Middle frontal gyrus (tissue), 1 donor: ENCODE results near the gene DRC3.
"Not testable (repeated sequence)": the region's sequence is repeated elsewhere in the genome, so short reads cannot be mapped to it uniquely, and the experiment has no call there.

Experiments
- DNase-seq: peaks from one replicate; pipeline ENCODE4 v3.0.0-alpha.2; 2015; ENCODE audit warnings: low spot score; ENCODE audit errors: extremely low spot score

DRC3 gene

DNA sequence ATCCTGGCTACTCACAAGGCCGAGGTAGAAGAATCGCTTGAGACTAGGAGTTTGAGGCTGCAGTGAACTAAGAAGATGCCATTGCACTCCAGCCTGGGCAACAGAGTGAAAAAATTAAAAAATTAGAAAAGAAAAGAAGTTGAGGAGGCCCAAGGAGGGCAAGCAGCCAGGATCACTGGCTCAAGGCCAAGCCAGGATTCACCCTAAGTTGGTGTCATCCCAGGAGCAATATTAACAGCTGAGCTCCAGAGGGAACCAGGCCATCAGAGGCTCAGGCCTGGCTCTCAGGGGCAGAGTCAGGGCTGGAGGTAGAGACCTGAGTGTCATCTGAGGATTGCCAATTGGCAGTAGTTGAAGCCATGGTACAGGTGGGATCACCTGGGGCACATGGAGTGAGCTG, 20.7 kb downstream of the DRC3 start:
- DNase-seq, result no peak

DNA sequence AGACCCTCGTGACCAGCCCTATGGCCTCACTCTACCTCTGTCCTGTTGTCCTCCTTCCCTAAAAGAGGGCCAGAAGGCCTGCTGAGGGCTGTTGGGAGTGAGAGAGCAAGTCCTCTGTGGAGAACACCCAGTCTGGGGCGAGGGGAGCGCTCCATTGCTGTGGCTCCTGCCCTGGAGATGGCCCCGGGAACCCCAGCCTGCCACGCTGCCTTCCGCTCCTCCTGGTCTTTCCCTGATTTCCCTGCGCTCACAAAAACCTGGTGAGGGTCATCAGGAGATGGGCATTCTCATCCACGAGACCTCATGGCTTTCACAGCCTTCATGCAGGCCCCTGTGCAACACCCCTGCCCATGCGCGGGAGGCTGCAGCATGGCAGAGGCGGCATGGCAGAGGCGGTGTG, 21.2 kb downstream of the DRC3 start:
- DNase-seq, result no peak

DNA sequence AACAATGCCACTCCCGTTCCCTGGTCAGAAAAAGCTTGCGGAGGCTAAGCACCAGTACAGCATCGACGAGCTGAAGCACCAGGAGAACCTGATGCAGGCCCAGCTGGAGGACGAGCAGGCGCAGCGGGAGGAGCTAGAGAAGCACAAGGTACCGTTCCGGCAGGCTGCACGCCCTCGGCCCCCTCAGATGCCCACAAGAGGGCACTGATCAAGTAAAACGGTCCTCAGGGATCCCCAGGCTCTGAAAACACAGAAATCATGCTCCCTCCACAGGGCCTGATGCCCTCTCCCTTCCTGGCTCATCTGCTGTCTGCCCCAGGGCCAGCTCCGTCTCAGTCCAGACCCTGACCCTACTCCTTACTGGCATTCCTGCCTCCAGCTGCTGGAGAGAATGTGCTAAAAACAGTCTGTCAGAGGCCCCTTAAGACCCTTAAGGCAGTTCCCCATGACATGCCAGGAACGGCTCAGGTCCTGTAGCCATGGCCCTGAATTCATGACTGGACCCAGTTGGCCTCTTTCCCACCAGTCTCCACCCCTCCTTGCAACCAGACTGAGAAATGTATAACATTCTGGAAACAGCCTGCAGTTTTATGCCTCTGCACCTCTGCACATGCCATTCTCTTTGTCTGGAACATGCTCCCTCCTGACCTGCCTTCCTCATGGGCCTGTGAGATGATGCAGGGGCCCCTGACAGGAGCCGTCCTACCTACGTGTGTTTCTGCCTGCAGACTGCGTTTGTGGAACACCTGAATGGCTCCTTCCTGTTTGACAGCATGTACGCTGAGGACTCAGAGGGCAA, 21.8 kb downstream of the DRC3 start:
- no peak for DNase-seq

DNA sequence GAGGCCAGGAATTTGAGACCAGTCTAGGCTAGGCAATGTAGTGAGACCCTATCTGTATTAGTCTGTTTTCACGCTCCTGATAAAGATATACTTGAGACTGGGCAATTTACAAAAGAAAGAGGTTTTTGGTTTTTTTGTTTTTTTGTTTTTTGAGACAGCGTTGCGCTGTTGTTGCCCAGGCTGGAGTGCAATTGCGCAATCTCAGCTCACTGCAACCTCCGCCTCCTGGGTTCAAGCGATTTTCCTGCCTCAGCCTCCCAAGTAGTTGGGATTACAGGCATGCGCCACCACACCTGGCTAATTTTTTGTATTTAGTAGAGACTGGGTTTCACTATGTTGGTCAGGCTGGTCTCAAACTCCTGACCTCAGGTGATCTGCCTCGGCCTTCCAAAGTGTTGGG, 23.2 kb downstream of the DRC3 start:
- DNase-seq, result not testable (repeated sequence)

DNA sequence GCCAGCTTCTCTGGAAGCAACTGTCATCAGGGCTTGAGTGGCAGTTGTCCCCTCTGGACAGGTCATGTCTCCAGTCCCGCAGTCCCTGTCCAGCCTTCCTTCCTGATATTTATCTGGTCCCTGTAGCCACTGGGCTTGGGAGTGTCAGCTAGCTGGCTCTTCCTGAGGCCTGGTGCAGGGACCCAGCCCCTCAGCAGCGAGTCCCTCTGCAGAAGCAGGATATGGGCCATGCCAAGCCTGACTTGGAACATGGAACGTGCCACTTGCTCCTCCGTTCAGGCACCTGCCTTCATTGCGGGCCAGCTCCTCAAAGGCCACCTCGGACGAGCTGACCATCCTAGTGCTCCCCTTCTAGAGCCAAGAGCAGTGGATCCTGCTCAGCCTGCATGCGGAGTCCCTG, 26.3 kb downstream of the DRC3 start:
- DNase-seq, result no peak

DNA sequence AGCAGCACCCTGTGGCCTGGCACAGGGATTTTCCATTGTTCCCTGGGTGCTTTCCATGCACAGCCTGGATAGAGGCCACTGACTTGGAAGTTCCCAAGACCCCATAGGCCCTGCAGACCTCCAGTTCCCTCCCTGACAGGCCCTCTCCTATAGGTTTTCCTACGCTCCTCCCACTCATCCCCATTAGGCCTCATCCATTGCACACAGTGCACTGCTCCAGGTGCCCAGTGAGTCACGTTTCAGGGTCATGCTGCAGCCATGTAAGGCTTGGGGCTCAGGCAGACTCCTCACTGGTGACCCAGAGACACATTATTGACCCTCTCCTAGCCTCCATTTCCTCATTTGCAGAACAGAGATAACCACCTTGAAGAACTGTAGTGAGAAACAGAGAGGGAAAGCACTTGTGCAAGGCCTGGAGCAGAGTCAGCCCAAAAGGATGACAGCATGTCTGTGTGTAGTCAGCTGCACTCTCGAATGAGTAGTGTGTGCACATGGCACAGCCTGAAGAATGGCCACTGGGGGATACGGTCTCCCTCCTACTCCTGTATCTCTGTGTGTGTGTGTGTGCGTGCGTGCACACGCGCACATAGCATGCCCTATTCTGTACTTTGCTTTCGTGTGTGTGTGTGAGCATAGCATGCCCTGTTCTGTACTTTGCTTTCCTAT, 26.8 kb downstream of the DRC3 start:
- DNase-seq, result no peak

DNA sequence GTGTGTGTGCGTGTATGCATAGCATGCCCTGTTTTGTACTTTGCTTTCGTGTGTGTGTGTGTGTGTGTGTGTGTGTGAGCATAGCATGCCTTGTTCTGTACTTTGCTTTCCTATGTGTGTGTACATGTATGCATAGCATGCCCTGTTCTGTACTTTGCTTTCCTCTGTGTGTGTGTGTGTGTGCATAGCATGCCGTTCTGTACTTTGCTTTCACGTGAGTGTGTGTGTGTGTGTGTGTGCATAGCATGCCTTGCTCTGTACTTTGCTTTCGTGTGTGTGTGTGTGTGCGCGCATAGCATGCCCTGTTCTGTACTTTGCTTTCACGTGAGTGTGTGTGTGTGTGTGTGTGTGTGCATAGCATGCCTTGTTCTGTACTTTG, 27.4 kb downstream of the DRC3 start:
- no peak for DNase-seq

DNA sequence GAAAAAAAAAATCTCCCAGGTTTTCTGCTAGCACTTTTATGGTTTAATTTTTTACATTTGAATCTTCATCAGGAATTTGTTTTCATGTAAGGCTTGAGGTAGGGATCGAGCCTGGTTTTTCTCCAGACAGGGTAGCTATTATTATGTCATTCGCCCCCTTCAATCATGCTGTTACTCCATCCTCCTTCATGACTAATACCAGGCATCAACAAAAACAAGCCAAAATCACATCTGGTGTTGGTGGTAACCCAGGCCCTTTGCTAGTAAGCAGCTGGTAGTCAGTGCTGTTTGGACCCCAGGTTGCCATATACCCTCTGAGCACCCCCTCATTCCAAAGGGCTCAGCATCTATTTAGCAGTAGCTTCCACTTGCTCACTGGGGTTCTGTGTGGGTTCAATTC, 29.5 kb downstream of the DRC3 start:
- no peak for DNase-seq

DNA sequence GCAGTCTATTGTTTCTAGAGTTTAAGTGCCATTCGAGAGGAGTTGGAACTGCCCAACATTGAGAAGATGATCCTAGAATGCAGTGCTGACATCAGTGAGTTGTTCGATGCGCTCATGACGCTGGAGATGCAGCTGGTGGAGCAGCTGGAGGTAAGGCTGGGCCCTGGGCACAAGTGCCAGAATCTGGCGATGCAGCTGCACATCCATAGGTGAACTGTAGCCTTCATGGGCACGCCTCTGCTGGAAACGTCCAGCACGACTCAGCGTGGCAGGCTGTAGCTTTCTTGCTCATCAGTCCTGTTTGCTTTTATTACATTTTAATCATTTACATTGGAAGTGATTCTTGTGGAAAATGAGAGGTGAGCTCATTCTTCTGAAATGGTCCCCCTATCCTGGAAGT, 31.7 kb downstream of the DRC3 start:
- DNase-seq, result no peak

DNA sequence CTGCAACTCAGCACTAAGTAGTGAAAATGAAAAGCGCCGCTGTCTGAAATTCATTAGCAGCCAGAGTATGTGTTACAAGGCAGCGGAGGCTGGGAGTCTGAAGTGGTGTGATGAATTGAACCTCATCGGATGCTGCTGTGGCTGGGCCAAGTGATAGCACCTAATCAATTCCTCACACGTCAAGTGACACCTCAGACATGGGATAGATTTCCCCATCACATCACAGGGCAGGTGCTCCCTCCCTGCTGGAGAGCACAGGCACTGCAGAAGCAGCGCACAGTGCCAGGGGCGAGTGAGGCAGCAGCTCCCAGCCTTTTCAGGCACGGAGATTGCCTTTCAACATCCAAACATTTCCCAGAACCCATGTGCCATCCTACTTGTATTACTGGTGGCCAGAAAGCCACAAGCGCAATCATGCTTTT, 32.2 kb downstream of the DRC3 start:
- no peak for DNase-seq

DNA sequence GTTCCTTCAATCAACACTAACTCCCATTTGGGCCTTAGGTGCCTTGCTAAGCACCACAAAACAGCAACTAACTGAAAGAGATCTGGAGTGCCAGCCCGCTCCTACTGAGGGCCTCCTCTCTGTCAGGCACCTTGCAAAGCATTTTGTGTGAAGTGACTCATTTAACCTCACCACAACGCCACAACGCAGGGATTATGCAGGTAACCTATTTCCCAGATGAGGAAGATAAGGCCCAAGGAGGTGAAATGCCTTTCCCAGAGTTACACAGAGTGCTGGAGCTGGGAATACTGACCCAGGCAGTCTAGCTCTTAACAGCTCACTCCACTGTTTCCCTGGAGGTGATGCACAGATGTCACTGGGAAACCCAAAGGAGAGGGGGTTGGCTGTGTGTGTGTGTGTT, 32.8 kb downstream of the DRC3 start:
- DNase-seq, result no peak

DNA sequence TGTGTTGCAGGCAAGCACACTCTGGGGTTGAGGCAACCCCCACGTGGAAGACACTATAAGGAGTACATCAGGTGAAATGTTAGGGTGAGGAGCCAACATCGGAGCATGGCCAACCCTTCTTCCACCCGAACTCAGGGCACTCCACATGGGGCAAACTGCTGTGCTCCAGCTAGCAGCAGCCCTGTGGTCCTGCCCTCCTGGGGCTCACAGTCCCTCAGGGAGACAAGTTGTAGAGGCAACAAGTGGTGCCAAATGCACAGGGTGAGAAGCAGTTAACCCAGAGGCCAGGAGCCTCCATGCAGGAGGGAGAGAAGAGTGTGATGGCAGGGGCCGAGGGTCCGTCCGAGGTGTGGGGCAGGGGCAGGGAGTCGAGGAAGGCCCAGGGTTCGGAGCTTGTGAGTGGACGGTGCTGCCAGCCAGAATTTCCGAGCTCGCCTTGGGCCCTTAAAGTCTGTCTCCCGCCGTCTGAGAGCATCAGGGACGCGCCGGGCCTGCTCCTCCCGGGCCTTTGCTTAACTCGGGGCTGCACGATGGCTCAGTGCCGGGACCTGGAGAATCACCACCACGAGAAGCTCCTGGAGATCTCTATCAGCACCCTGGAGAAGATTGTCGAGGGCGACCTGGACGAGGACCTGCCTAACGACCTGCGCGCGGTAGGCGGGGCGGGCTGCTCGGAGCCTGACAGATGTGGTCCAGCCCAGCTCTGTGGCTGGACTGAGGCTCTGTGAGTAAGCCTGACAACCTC, 34.0 kb downstream of the DRC3 start:
- no peak for DNase-seq

DNA sequence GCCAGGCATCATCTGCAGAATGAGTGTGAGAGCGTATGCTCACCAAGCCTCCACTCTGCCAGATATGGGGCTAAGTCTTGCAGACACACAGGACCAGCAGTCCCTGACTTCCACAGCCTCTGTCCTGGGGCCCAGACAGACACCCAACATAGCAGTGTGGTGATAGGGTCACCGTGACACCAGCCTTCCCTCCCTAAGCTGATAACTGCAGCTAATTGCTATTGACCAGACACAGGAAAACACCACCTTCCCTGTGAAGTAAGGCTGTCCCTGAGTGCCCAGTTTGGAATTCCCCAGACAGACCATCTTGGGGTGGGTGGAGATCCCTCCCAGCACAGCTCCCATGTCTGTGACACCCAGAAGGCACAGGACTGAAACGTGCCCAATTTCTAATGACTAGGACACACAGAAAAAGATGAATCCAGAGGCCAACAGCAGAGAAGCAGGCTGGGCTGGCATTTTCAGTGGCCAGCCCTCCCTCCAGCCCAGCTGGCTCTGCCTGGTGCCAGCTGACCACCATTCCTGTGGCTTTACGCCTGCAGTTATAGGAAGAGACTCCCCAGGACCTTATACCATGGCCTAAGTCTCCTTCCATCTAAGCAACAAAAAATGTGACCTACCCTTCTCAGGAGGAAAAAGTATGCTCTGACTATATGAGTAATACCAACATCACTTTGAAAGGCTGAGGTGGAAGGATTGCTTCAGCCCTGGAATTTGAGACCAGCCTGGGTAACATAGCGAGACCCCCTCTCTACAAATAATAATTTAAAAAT, 36.0 kb downstream of the DRC3 start:
- no peak for DNase-seq

DNA sequence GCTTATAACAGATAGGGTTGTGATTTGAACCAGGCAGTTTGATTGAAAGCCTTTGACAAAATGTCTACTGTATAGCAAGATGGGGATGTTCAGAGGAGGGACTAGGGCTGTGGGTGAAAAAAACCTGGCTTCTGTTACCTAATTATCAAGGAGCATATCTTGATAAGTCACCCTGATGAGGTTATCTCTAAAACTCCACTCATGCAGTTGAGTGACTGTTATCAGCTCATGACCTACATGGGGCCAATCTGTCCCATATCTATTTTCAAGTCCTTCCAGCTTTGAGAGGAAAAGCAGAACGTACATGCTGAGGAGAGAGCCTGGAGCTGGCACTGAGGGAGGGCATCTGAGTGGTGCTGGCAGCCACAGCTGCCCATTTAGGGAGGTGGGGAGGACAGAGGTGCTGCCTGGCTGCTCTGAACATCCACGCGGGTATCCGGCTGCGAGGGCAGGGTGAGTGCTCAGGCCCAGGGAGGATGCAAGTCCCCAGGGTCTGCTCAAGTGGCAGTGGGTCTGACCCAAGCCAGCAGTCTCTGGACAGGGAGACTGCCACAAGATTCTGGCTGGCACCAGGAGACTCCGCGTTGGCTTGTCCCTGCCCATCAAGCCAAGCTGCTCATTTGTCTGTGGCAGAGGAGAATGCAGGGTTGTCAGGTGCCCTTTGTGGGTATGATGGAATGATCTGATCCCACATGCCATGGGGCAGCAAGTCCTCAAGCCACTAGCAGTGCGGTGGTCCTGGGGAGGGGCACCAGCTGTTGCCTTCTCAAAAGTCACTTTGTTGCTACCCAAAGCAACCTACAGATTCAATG, 37.2 kb downstream of the DRC3 start:
- no peak for DNase-seq

DNA sequence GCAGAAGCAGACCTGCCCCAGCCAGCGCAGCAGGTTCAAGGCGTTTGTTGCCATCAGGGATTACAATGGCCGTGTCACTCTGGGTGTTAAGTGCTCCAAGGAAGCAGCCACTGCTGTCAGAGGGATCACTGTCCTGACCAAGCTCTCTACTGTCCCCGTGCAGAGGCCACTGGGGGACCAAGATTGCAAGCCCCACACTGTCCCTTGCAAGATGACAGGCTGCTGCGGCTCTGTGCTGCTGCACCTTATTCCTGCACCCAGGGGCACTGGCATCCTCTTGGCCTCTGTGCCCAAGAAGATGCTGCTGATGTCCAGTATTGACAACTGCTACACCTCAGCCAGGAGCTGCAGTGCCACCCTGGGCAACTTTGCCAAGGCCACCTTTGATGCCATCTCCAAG, 38.6 kb downstream of the DRC3 start:
- DNase-seq, result no peak

DNA sequence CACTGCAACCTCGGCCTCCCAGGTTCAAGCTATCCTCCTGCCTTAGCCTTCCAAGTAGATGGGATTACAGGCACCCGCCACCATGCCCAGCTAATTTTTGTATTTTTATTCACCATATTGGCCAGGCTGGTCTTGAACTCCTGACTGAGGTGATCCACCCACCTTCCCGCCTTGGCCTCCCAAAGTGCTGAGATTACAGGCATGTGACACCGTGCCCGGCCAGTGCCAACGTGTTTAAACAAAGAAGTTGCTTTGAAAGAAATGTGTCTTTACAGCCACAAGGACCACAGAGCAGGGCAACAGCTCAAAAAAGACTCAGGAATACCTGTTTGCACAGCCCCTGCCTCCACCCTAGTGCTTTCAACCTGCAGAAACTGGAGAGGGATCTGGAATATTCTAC, 41.3 kb downstream of the DRC3 start:
- DNase-seq, result no peak

DNA sequence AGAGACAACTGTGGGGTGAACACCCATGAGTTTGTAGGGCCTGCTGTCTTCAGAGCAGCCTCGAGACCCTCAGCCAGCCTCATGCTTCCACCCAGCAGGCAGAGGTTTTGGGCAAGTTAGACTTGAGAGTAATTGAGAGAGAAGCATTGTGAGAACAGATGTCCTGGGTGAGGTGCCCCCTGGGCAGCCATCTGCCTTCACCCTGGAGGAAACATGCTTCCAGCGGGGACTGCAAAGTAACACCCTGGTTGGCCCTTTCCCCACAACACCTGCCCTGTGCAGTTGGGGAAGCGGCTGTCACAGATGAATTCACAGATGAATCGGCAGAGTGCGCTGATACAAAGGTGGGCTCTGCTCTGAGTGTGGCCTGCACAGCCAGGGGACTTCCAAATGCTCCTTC, 42.9 kb downstream of the DRC3 start:
- no peak for DNase-seq

DNA sequence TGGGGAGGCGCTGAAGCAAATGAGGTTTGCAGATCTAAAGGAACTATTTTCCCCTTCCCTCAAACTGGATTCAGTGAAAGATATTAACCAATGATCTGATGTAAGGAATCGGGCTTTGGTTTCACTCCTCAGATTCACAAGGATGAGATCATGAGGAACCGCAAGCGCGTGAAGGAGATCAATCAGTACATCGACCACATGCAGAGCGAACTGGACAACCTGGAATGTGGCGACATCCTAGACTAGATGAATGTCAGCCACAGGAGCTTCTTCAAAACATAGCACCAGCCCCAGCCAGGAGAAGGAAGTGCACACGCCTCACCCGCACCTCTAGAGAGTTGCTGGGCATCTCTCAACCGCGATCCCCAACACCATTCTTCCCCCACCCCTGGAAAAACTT, 43.8 kb downstream of the DRC3 start:
- DNase-seq, result no peak

DNA sequence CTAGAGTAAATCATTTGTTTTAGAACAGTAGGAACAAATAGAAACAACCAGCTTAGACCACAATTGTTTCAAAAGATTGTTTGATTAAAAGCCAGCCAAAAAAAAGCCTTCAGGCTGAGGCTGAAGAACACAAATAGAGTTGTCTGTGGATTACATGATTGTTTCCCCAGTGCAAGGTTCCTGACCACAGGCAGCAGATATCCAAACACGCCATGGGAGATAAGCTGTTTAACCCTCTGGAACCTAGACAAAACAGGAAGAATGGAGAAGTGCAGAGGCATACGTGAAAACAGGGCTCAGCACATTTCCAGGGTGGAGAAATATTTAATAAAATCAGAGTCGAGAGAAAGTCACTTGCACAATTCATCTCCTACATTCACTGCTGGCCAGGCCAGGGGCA, 45.3 kb downstream of the DRC3 start:
- no peak for DNase-seq

DNA sequence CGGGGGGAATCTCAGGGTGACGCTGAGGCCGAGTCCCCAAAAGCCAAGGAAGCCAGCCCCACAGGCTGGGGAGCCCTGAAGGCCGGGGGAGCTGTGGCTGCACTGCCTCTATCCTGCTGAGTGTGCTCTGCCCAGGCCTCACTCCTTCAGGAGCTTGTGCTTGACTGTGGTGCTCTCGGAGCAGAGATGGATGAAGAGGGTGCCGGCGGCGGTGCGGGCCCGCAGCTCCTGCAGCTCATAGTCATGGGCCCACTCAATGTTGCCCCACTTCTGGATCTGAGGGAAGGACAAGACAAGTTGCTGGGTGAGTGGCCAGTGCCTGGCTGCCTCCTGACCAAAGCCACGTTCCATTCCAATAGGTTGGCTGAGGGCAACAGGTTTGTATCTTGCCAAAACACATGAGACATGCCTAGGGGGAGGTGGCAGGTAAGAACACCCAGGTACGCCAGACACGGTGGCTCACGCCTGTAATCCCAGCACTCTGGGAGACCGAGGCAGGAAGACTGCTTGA, 45.8 kb downstream of the DRC3 start:
- no peak for DNase-seq

DNA sequence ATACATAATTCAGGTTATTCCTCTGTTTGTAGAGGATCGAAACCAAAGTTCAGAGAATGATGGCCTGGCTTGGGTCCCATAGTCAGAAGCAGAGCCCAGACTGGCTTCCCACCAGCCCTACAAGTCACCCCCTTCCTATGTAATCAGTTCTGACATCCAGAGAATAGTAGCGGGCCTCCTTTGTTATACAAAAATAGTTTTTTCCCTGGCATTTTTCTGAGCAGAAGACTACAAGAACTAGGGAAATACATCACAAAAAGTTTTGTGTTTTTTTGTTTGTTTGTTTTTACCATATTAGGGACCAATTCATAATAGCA, 47.1 kb downstream of the DRC3 start:
- DNase-seq, result no peak
